GM12801 (cell line): Measurements from ENCODE around the gene TCN1.

Source experiments
- CTCF ChIP-seq: IDR thresholded peaks from one replicate; pipeline ENCODE4 v1.5.1; 2011; ENCODE audit warnings: control low read depth; ENCODE audit not compliant: insufficient read length; ENCODE audit errors: extremely low read depth

The TCN1 gene

GRCh38 chr11:59829358-59829757 lies 36.9 kb downstream of the TCN1 start:
- no peak for TF ChIP-seq CTCF

- no peak for TF ChIP-seq CTCF
Observed at GRCh38 chr11:59822989-59823566, 43.2 kb downstream of the TCN1 start.

GRCh38 chr11:59818572-59818971 lies 47.7 kb downstream of the TCN1 start:
- TF ChIP-seq CTCF, result no peak

- no peak for TF ChIP-seq CTCF
Observed at GRCh38 chr11:59815754-59816153, 50.5 kb downstream of the TCN1 start.

- no peak for TF ChIP-seq CTCF
Observed at GRCh38 chr11:59814021-59814420, 52.3 kb downstream of the TCN1 start.

GRCh38 chr11:59813364-59813763 lies 52.9 kb downstream of the TCN1 start:
- no peak for TF ChIP-seq CTCF

GRCh38 chr11:59812220-59812619 lies 54.1 kb downstream of the TCN1 start:
- TF ChIP-seq CTCF, result no peak

GRCh38 chr11:59810911-59811259 lies 55.4 kb downstream of the TCN1 start:
- no peak for TF ChIP-seq CTCF
